ENCODE data around the gene DIP2B. TPM values are rescaled to one million over a fixed set of nuclear protein-coding genes. Genes with fewer than 3 reads are reported as not detected.
"Not testable (repeated sequence)": the region's sequence is repeated elsewhere in the genome, so short reads cannot be mapped to it uniquely, and the experiment has no call there.

The DIP2B gene
- total RNA-seq, 1 donor from 2014 or later, result 28.9 TPM

DNA sequence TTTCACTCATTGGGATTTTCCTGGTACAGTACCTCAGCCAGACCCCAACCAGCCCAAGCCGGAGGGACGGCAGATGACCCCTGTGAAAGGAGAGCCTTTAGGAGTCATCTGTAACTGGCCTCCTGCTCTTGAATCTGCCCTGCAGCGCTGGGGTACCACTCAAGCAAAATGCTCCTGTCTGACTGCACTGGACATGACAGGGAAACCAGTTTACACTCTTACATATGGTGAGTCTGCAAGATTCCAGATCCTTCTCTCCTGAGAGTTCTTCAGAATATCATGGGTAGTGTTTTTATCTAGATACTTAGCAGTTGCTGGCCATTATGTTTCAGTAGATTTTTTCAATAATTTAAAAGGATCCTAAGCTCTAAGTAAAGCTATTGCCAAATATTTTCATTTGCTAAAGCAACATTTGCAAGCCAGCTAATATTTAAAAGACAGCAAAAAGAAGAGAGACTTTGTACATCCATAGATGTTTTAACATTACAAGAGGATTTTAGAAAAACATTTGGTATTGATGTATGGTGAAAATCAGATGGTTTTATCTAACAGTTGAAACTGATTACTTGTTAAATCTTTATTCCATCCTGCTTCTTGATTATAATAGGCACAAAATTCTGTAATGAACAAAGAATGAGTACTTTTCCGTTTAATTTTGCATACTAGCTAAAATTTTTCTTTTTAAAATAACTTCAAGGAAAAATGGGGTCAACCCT lies 174.0 kb downstream of the DIP2B start:
- TF ChIP-seq, protein P1, sequence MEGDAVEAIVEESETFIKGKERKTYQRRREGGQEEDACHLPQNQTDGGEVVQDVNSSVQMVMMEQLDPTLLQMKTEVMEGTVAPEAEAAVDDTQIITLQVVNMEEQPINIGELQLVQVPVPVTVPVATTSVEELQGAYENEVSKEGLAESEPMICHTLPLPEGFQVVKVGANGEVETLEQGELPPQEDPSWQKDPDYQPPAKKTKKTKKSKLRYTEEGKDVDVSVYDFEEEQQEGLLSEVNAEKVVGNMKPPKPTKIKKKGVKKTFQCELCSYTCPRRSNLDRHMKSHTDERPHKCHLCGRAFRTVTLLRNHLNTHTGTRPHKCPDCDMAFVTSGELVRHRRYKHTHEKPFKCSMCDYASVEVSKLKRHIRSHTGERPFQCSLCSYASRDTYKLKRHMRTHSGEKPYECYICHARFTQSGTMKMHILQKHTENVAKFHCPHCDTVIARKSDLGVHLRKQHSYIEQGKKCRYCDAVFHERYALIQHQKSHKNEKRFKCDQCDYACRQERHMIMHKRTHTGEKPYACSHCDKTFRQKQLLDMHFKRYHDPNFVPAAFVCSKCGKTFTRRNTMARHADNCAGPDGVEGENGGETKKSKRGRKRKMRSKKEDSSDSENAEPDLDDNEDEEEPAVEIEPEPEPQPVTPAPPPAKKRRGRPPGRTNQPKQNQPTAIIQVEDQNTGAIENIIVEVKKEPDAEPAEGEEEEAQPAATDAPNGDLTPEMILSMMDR (IDR thresholded peaks at IDR 0.05), result no peak
- H3K36me3 Mint-ChIP-seq (ENCODE audit: unreplicated experiment), result peaks cover 30% of the 10 kb centered on the region
- H3K4me1 Mint-ChIP-seq (ENCODE audit: unreplicated experiment), result peaks cover 51% of the 10 kb centered on the region
- peak overlapping the region; percentile 62 for H3K27ac Mint-ChIP-seq (ENCODE audit: unreplicated experiment)
- DNase-seq (ENCODE audit: extremely low spot score, unreplicated experiment), result no peak
- H3K4me3 Mint-ChIP-seq (ENCODE audit: unreplicated experiment), result no peak overlapping the region
- H3K27me3 Mint-ChIP-seq (ENCODE audit: unreplicated experiment), result no peaks in the 10 kb centered on the region
- H3K9me3 Mint-ChIP-seq (ENCODE audit: unreplicated experiment), result no peaks in the 10 kb centered on the region

DNA sequence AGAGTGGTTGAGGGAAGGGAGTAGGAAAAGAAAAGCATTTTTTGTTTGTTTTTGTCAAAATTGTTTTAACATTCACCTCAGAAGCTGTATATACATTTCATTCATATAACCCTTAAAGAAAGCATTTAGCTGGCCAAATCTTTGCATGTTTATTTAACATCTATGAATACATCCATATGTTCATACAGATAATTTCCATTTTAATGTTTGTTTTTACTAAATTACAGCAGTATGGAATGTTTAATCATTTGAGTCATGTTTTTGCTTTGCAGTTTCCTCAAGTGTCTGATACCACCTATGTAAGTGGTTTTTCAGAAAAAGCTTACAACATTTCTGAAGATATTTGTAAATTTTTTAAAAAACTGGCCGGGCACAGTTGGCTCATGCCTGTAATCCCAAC lies 174.8 kb downstream of the DIP2B start:
- Mint-ChIP-seq H3K9me3 (ENCODE audit: unreplicated experiment) (no peaks in the 10 kb centered on the region), H3K4me3 (ENCODE audit: unreplicated experiment) (no peak overlapping the region), H3K27me3 (ENCODE audit: unreplicated experiment) (no peaks in the 10 kb centered on the region), H3K27ac (ENCODE audit: unreplicated experiment) (peak overlapping the region; percentile 62), H3K36me3 (ENCODE audit: unreplicated experiment) (peaks cover 24% of the 10 kb centered on the region), H3K4me1 (ENCODE audit: unreplicated experiment) (peaks cover 50% of the 10 kb centered on the region)
- no peak for DNase-seq (ENCODE audit: extremely low spot score, unreplicated experiment)
- TF ChIP-seq, protein P1 (IDR thresholded peaks at IDR 0.05), result no peak

DNA sequence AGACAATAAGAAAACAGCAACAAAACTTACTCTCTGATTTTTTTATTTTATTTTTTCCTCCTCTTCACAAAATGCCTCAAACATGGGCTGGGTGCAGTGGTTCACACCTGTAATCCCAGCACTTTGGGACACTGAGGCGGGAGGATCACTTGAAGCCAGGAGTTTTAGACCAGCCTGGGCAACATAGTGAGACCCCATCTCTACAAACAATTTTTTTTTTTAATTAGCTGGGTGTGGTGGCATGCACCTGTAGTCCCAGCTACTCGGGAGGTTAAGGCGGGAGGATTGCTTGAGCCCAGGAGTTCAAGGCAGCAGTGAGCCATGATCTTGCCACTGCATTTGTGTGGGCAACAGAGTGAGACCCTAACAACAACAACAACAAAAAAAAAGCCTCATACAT lies 176.3 kb downstream of the DIP2B start:
- not testable (repeated sequence) for DNase-seq (ENCODE audit: extremely low spot score, unreplicated experiment); H3K27ac Mint-ChIP-seq (ENCODE audit: unreplicated experiment); H3K4me3 Mint-ChIP-seq (ENCODE audit: unreplicated experiment); H3K9me3 Mint-ChIP-seq (ENCODE audit: unreplicated experiment); H3K27me3 Mint-ChIP-seq (ENCODE audit: unreplicated experiment)
- peaks cover 40% of the 10 kb centered on the region for H3K4me1 Mint-ChIP-seq (ENCODE audit: unreplicated experiment)
- peaks cover 20% of the 10 kb centered on the region for H3K36me3 Mint-ChIP-seq (ENCODE audit: unreplicated experiment)

DNA sequence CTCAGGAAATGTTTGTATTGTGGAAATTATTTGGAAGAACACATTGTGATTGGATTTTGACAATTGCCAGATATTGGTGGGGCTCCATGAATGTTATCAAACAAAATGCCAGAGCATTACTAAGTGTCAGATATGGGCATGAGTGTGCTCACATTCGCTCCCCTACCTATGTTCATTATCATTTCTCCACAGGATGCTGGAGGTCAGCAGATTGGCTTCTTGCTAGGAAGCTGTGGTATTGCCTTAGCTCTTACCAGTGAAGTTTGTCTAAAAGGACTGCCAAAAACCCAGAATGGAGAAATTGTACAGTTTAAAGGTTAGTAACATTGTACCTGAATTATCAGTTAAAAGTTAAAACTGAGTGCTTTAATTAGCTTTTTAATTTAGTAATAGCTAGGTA lies 180.9 kb downstream of the DIP2B start:
- Mint-ChIP-seq H3K9me3 (ENCODE audit: unreplicated experiment) (no peaks in the 10 kb centered on the region), H3K36me3 (ENCODE audit: unreplicated experiment) (peaks cover 42% of the 10 kb centered on the region), H3K4me3 (ENCODE audit: unreplicated experiment) (no peak overlapping the region), H3K27ac (ENCODE audit: unreplicated experiment) (no peak overlapping the region), H3K4me1 (ENCODE audit: unreplicated experiment) (peaks cover 1% of the 10 kb centered on the region), H3K27me3 (ENCODE audit: unreplicated experiment) (no peaks in the 10 kb centered on the region)
- DNase-seq (ENCODE audit: extremely low spot score, unreplicated experiment), result no peak
- TF ChIP-seq, protein P1 (IDR thresholded peaks at IDR 0.05), result no peak

DNA sequence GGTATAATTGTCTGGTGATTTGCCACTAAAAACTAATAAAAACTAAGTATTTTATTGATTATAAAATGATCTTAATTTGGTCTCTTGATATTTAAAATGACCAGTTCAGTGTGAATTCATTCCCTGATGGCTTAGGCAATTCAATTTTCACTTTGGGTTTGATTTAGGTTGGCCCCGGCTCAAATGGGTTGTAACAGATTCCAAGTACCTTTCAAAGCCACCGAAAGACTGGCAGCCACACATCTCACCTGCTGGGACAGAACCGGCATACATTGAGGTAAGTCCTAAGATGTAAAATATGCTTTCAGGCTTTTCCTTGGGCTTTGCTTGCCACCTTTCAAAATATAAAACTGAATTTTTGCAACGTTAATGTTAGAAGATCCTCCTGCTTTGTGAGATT lies 181.6 kb downstream of the DIP2B start:
- no peak overlapping the region for H3K27ac Mint-ChIP-seq (ENCODE audit: unreplicated experiment)
- H3K9me3 Mint-ChIP-seq (ENCODE audit: unreplicated experiment), result no peaks in the 10 kb centered on the region
- H3K36me3 Mint-ChIP-seq (ENCODE audit: unreplicated experiment), result peaks cover 43% of the 10 kb centered on the region
- no peaks in the 10 kb centered on the region for H3K27me3 Mint-ChIP-seq (ENCODE audit: unreplicated experiment)
- no peak overlapping the region for H3K4me3 Mint-ChIP-seq (ENCODE audit: unreplicated experiment)
- TF ChIP-seq, protein P1 (IDR thresholded peaks at IDR 0.05), result no peak
- no peak for DNase-seq (ENCODE audit: extremely low spot score, unreplicated experiment)
- H3K4me1 Mint-ChIP-seq (ENCODE audit: unreplicated experiment), result peaks cover 1% of the 10 kb centered on the region

All from osteocyte (in vitro differentiated cells).